Panc1 (cell line): ENCODE measurements around the gene NAT9. TPM values are rescaled to one million over a fixed set of nuclear protein-coding genes. Genes with fewer than 3 reads are reported as not detected.

Experiments used
- ATAC-seq: fragments of 200-7000 bp; cut with Tn5 transposase; 2 replicates; pipeline ENCODE4 v1.9.1; 2020; ENCODE audit warnings: mild to moderate bottlenecking, moderate library complexity
- BruUV-seq: library from RNA; stranded (reverse); fragments of 400-500 nt; replicated peaks from 2 replicates; lab custom pipeline; 2021; lab: Mats Ljungman, UMichigan
- CTCF ChIA-PET: fragments of 300-600 bp; sonication (Branson Sonifier 250); formaldehyde crosslinking; loops from one replicate; lab custom pipeline; 2022; ENCODE audit warnings: antibody characterized with exemption; lab: Charles Lee
- POLR2A ChIA-PET: fragments of 300-600 bp; sonication (Branson Sonifier 250); formaldehyde crosslinking; loops from one replicate; lab custom pipeline; 2022; ENCODE audit warnings: antibody characterized with exemption; lab: Charles Lee
- DNase-seq: peaks from one replicate; pipeline ENCODE4 v3.0.0-alpha.2; 2010; ENCODE audit warnings: low read depth, low spot score
- H3K27ac ChIP-seq: 2 replicates; pipeline ENCODE4 v1.5.1; 2011; ENCODE audit warnings: mild to moderate bottlenecking, low read length, inconsistent platforms
- H3K27me3 ChIP-seq: fragments of 200-500 bp; sonication (Bioruptor generic); 2 replicates; pipeline ENCODE4 v1.6.0; 2014; ENCODE audit warnings: low read length, inconsistent platforms; ENCODE audit not compliant: control insufficient read depth, insufficient read depth
- H3K36me3 ChIP-seq: fragments of 200-500 bp; sonication (Bioruptor generic); 2 replicates; pipeline ENCODE4 v1.5.1; 2014; ENCODE audit warnings: inconsistent platforms, mild to moderate bottlenecking, low read length, moderate library complexity; ENCODE audit not compliant: control insufficient read depth, insufficient read depth
- H3K4me1 ChIP-seq: 2 replicates; pipeline ENCODE4 v1.5.1; 2011; ENCODE audit warnings: inconsistent platforms, mild to moderate bottlenecking, low read length, moderate library complexity; ENCODE audit not compliant: control insufficient read depth, insufficient read depth
- H3K4me3 ChIP-seq, 2 experiments: 2 replicates each; pipeline ENCODE4 v1.5.1; 2011 to 2012; ENCODE audit warnings: low read depth in 2 of 2, low read length in 2 of 2, mild to moderate bottlenecking in 2 of 2, inconsistent platforms in 1 of 2, moderate library complexity in 1 of 2
- H3K9me3 ChIP-seq: fragments of 200-500 bp; sonication (Bioruptor generic); 2 replicates; pipeline ENCODE4 v1.5.1; 2014; ENCODE audit warnings: low read depth, mild to moderate bottlenecking, inconsistent platforms, low read length, moderate library complexity; ENCODE audit not compliant: control insufficient read depth, insufficient read depth
- CTCF ChIP-seq: fragments of 450-650 bp; IDR thresholded peaks from 2 replicates; pipeline ENCODE4 v1.5.1; 2017; ENCODE audit warnings: mild to moderate bottlenecking
- POLR2AphosphoS5 ChIP-seq: IDR thresholded peaks from 2 replicates; pipeline ENCODE4 v1.6.1; 2012; ENCODE audit warnings: mild to moderate bottlenecking, low read depth, low read length, moderate library complexity
- REST ChIP-seq, 2 experiments: IDR thresholded peaks; 2 replicates each; pipeline ENCODE4 v1.6.1; 2011 to 2012; ENCODE audit warnings: low read depth in 2 of 2, control low read depth in 1 of 2, low read length in 1 of 2, mild to moderate bottlenecking in 1 of 2, moderate library complexity in 1 of 2; ENCODE audit not compliant: insufficient read depth in 1 of 2
- SIN3A ChIP-seq: IDR thresholded peaks from 2 replicates; pipeline ENCODE4 v1.6.1; 2012; ENCODE audit warnings: low read depth, mild to moderate bottlenecking, low read length, moderate library complexity, borderline replicate concordance; ENCODE audit not compliant: insufficient read depth
- TCF7L2 ChIP-seq: IDR thresholded peaks from 2 replicates; pipeline ENCODE4 v1.6.1; 2011; ENCODE audit warnings: mild to moderate bottlenecking, low read depth, low read length, inconsistent platforms
- in situ Hi-C: cut with HindIII; loops from 2 replicates; pipeline ENCODE4 v1.10.0; 2016; ENCODE audit warnings: low sequenced_read_pairs, low pct_unique_long_range_greater_than_20kb
- intact Hi-C: fragments of 100-400 bp; cut with micrococcal nuclease; formaldehyde crosslinking; loops from one replicate; pipeline ENCODE4 v1.10.0; 2022; ENCODE audit not compliant: unreplicated experiment
- total RNA-seq: library from RNA; stranded (reverse); gene quantifications from one replicate; pipeline ENCODE4 v1.2.1, GENCODE V29; 2021; ENCODE audit not compliant: unreplicated experiment

NAT9 gene
- total RNA-seq, 1 experiment from 2014 or later = 90.1 TPM

GRCh38 chr17:74822939-74823367 lies 46.8 kb upstream of the NAT9 start:
- CTCF ChIA-PET = no interaction called here
- no peaks in the 10 kb centered on the region for H3K36me3 ChIP-seq

GRCh38 chr17:74822335-74822938 lies 46.3 kb upstream of the NAT9 start:
- no TSS peak for BruUV-seq
- ATAC-seq (no peak), DNase-seq (no peak)
- no peaks in the 10 kb centered on the region for H3K9me3 ChIP-seq
- no peaks in the 10 kb centered on the region for H3K36me3 ChIP-seq
- TF ChIP-seq CTCF (no peak), REST (IDR thresholded peaks at IDR 0.05; ENCODE audit: insufficient read depth in 1 of 2, low read depth in 2 of 2, low read length in 1 of 2) (no peak), SIN3A (no peak), POLR2AphosphoS5 (no peak), TCF7L2 (no peak)
- intact Hi-C loops = no loop called here
- no peaks in the 10 kb centered on the region for H3K4me1 ChIP-seq
- in situ Hi-C loops = no loop called here
- no peak overlapping the region for H3K4me3 ChIP-seq
- ChIA-PET CTCF (interaction anchor here (0.7 kb wide), 1 partner anchor 15 kb away, joined by 5 read pairs; no protein-coding TSS in a partner anchor), POLR2A (interaction anchor here (0.9 kb wide), 1 partner anchor 18 kb away, joined by 9 read pairs; no protein-coding TSS in a partner anchor)
- H3K27ac ChIP-seq = no peak overlapping the region
- no peaks in the 10 kb centered on the region for H3K27me3 ChIP-seq

More at GRCh38 chr17:74822939-74823367, 46.8 kb upstream of the NAT9 start:
- Histone ChIP-seq H3K4me1 (no peaks in the 10 kb centered on the region), H3K27me3 (no peaks in the 10 kb centered on the region), H3K9me3 (no peaks in the 10 kb centered on the region), H3K27ac (no peak overlapping the region), H3K4me3 (no peak overlapping the region)
- BruUV-seq = no TSS peak
- DNase-seq (no peak), ATAC-seq (no peak)
- intact Hi-C loops (no loop called here), in situ Hi-C loops (no loop called here)
- POLR2A ChIA-PET = interaction anchor here (0.9 kb wide), 1 partner anchor 18 kb away, joined by 9 read pairs; no protein-coding TSS in a partner anchor
- TF ChIP-seq POLR2AphosphoS5 = no peak
- TF ChIP-seq CTCF = no peak
- TF ChIP-seq REST (IDR thresholded peaks at IDR 0.05; ENCODE audit: insufficient read depth in 1 of 2, low read depth in 2 of 2, low read length in 1 of 2) = no peak
- TF ChIP-seq TCF7L2 = no peak
- no peak for TF ChIP-seq SIN3A
